NCI-H1105 (cell line): ENCODE results near the gene SLC45A3.

Experiments used
- DNase-seq: peaks from one replicate; lab custom pipeline; 2025; lab: John Stamatoyannopoulos, UW

Gene SLC45A3

GRCh38 chr1:205700865-205701401 is 20.6 kb upstream of the SLC45A3 start:
- DNase-seq, result no peak

GRCh38 chr1:205699416-205699815 is 19.1 kb upstream of the SLC45A3 start:
- DNase-seq, result no peak

- DNase-seq, result no peak
Observed at GRCh38 chr1:205698921-205699320, 18.6 kb upstream of the SLC45A3 start.

- DNase-seq, result no peak
Observed at GRCh38 chr1:205693421-205693991, 13.2 kb upstream of the SLC45A3 start.

- no peak for DNase-seq
Observed at GRCh38 chr1:205692423-205692822, 12.1 kb upstream of the SLC45A3 start.

GRCh38 chr1:205690122-205690756 is 9.9 kb upstream of the SLC45A3 start:
- no peak for DNase-seq

- DNase-seq, result no peak
Observed at GRCh38 chr1:205689479-205689878, 9.2 kb upstream of the SLC45A3 start.

GRCh38 chr1:205688171-205689080 is 8.1 kb upstream of the SLC45A3 start:
- DNase-seq, result no peak

GRCh38 chr1:205687242-205687641 is 6.9 kb upstream of the SLC45A3 start:
- no peak for DNase-seq

- no peak for DNase-seq
Observed at GRCh38 chr1:205681364-205681763, 1.1 kb upstream of the SLC45A3 start.

GRCh38 chr1:205678286-205679111 is 1.8 kb downstream of the SLC45A3 start:
- no peak for DNase-seq

- DNase-seq, result no peak
Observed at GRCh38 chr1:205677167-205677566, 3.1 kb downstream of the SLC45A3 start.

- DNase-seq, result no peak
Observed at GRCh38 chr1:205676597-205676996, 3.7 kb downstream of the SLC45A3 start.

- DNase-seq, result no peak
Observed at GRCh38 chr1:205676002-205676401, 4.3 kb downstream of the SLC45A3 start.

GRCh38 chr1:205675247-205675646 is 5.1 kb downstream of the SLC45A3 start:
- no peak for DNase-seq

- no peak for DNase-seq
Observed at GRCh38 chr1:205672970-205673369, 7.3 kb downstream of the SLC45A3 start.

- DNase-seq, result no peak
Observed at GRCh38 chr1:205672395-205672889, 7.9 kb downstream of the SLC45A3 start.

GRCh38 chr1:205670611-205671430 is 9.5 kb downstream of the SLC45A3 start:
- DNase-seq, result no peak

- DNase-seq, result no peak
Observed at GRCh38 chr1:205670150-205670446, 10.2 kb downstream of the SLC45A3 start.

- DNase-seq, result no peak
Observed at GRCh38 chr1:205669341-205670149, 10.8 kb downstream of the SLC45A3 start.
